HEK293 (cell line): Measurements from ENCODE around the gene P2RY11.

Experiments
- CTCF ChIA-PET: fragments of 350-600 bp; formaldehyde crosslinking; extraction: SDS; loops from one replicate; lab custom pipeline; 2021; ENCODE audit warnings: antibody characterized with exemption; lab: Yijun Ruan, JAX
- POLR2A ChIA-PET: fragments of 300-600 bp; formaldehyde crosslinking; extraction: SDS; loops from one replicate; lab custom pipeline; 2020; ENCODE audit warnings: antibody characterized with exemption, inconsistent platforms; lab: Yijun Ruan, JAX
- H3K27ac ChIP-seq: fragments of 200-500 bp; sonication (Bioruptor generic); 2 replicates; pipeline ENCODE4 v1.5.1; 2014; ENCODE audit warnings: low read depth, low read length, control low read depth, inconsistent platforms; ENCODE audit errors: extremely low read depth
- H3K36me3 ChIP-seq, 2 experiments: fragments of 200-500 bp in 1 of 2; sonication (Bioruptor generic) in 1 of 2; 1 replicate in 1 of 2; 2 replicates in 1 of 2; pipeline ENCODE4 v1.5.1; 2014 to 2017; ENCODE audit warnings: inconsistent platforms in 2 of 2, low read length in 2 of 2; ENCODE audit not compliant: control insufficient read depth in 2 of 2, insufficient read depth in 1 of 2
- H3K4me1 ChIP-seq: fragments of 200-500 bp; sonication (Bioruptor generic); 2 replicates; pipeline ENCODE4 v1.5.1; 2014; ENCODE audit warnings: mild to moderate bottlenecking, low read length, inconsistent platforms; ENCODE audit not compliant: control insufficient read depth, insufficient read depth
- H3K4me3 ChIP-seq: 2 replicates; pipeline ENCODE4 v1.5.1; 2011; ENCODE audit warnings: low read depth, mild to moderate bottlenecking, control low read depth, low read length, moderate library complexity
- H3K9me3 ChIP-seq: fragments of 200-500 bp; sonication (Bioruptor generic); 2 replicates; pipeline ENCODE4 v1.5.1; 2014; ENCODE audit warnings: low read depth, low read length, inconsistent platforms; ENCODE audit not compliant: control insufficient read depth, insufficient read depth
- FEZF1 ChIP-seq: fragments of 450-650 bp; formaldehyde crosslinking; IDR thresholded peaks from 2 replicates; pipeline ENCODE4 v1.5.1; 2016; ENCODE audit warnings: missing biosample characterization, missing genetic modification characterization
- HOXD13 ChIP-seq: sonication (generic); formaldehyde crosslinking; IDR thresholded peaks from 2 replicates; pipeline ENCODE4 v1.8.0; 2022; ENCODE audit warnings: missing genetic modification reagents, borderline replicate concordance
- MZF1 ChIP-seq: fragments of 450-650 bp; formaldehyde crosslinking; IDR thresholded peaks from 2 replicates; pipeline ENCODE4 v1.5.1; 2017; ENCODE audit warnings: missing biosample characterization, missing genetic modification characterization, borderline replicate concordance
- ZNF112 ChIP-seq: fragments of 450-650 bp; formaldehyde crosslinking; IDR thresholded peaks from 2 replicates; pipeline ENCODE4 v1.5.0; 2017; ENCODE audit warnings: missing biosample characterization, missing genetic modification characterization
- ZNF266 ChIP-seq: fragments of 450-650 bp; formaldehyde crosslinking; IDR thresholded peaks from 2 replicates; pipeline ENCODE4 v1.5.1; 2016; ENCODE audit warnings: missing biosample characterization, missing genetic modification characterization, low read depth
- ZNF302 ChIP-seq: fragments of 450-650 bp; formaldehyde crosslinking; IDR thresholded peaks from 2 replicates; pipeline ENCODE4 v1.5.1; 2016; ENCODE audit warnings: missing biosample characterization, missing genetic modification characterization, low read depth
- ZNF514 ChIP-seq: fragments of 450-650 bp; formaldehyde crosslinking; IDR thresholded peaks from 2 replicates; pipeline ENCODE4 v1.5.1; 2016; ENCODE audit warnings: missing biosample characterization, missing genetic modification characterization
- ZNF585B ChIP-seq: fragments of 450-650 bp; formaldehyde crosslinking; IDR thresholded peaks from 2 replicates; pipeline ENCODE4 v1.5.1; 2016; ENCODE audit warnings: missing biosample characterization, missing genetic modification characterization
- ZNF596 ChIP-seq: fragments of 450-650 bp; IDR thresholded peaks from 2 replicates; pipeline ENCODE4 v1.5.0; 2018; ENCODE audit warnings: missing biosample characterization, mild to moderate bottlenecking, missing genetic modification characterization, moderate library complexity
- ZNF785 ChIP-seq: fragments of 450-650 bp; formaldehyde crosslinking; IDR thresholded peaks from 2 replicates; pipeline ENCODE4 v1.5.1; 2016; ENCODE audit warnings: missing biosample characterization, missing genetic modification characterization
- ZNF830 ChIP-seq: fragments of 450-650 bp; IDR thresholded peaks from 2 replicates; pipeline ENCODE4 v1.5.0; 2018; ENCODE audit warnings: missing biosample characterization, missing genetic modification characterization, low read depth, mild to moderate bottlenecking, moderate library complexity
- TF ChIP-seq, protein P1 (sequence below): fragments of 450-650 bp; formaldehyde crosslinking; IDR thresholded peaks from 2 replicates; pipeline ENCODE4 v1.5.1; 2016; ENCODE audit warnings: missing biosample characterization, missing genetic modification characterization
- TF ChIP-seq, protein P2 (sequence below): fragments of 450-650 bp; formaldehyde crosslinking; IDR thresholded peaks from 2 replicates; pipeline ENCODE4 v1.5.1; 2016; ENCODE audit warnings: missing biosample characterization, missing genetic modification characterization
- TF ChIP-seq, protein P3 (sequence below): fragments of 450-650 bp; formaldehyde crosslinking; IDR thresholded peaks from 2 replicates; pipeline ENCODE4; 2016; ENCODE audit warnings: missing biosample characterization, missing genetic modification characterization
- TF ChIP-seq, protein P4 (sequence below): fragments of 450-650 bp; formaldehyde crosslinking; IDR thresholded peaks from 2 replicates; pipeline ENCODE4 v1.5.1; 2016; ENCODE audit warnings: missing biosample characterization, missing genetic modification characterization
- TF ChIP-seq, protein P5 (sequence below): fragments of 450-650 bp; formaldehyde crosslinking; IDR thresholded peaks from 2 replicates; pipeline ENCODE4 v1.5.1; 2016; ENCODE audit warnings: missing biosample characterization, missing genetic modification characterization, low read depth
- TF ChIP-seq, protein P6 (sequence below): fragments of 450-650 bp; formaldehyde crosslinking; IDR thresholded peaks from 2 replicates; pipeline ENCODE4 v1.5.1; 2016; ENCODE audit warnings: missing biosample characterization, missing genetic modification characterization
- TF ChIP-seq, protein P7 (sequence below): fragments of 450-650 bp; formaldehyde crosslinking; IDR thresholded peaks from 2 replicates; pipeline ENCODE4 v1.5.1; 2016; ENCODE audit warnings: missing biosample characterization, missing genetic modification characterization
- TF ChIP-seq, protein P8 (sequence below): fragments of 450-650 bp; formaldehyde crosslinking; IDR thresholded peaks from 2 replicates; pipeline ENCODE4 v1.5.1; 2016; ENCODE audit warnings: missing biosample characterization, missing genetic modification characterization

P2RY11 gene

DNA sequence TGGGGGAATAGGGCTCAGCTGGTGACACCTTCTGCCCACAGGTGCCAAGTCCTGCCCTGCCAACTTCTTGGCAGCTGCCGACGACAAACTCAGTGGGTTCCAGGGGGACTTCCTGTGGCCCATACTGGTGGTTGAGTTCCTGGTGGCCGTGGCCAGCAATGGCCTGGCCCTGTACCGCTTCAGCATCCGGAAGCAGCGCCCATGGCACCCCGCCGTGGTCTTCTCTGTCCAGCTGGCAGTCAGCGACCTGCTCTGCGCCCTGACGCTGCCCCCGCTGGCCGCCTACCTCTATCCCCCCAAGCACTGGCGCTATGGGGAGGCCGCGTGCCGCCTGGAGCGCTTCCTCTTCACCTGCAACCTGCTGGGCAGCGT, 2.1 kb downstream of the P2RY11 start (continued):
- TF ChIP-seq HOXD13 (CRISPR knock-in tag) (no peak), ZNF514 (tag by site-specific recombination) (no peak), MZF1 (no peak), ZNF830 (no peak), FEZF1 (no peak), ZNF785 (no peak), ZNF596 (tag by site-specific recombination) (no peak), ZNF112 (tag by site-specific recombination) (no peak), ZNF302 (no peak)
- TF ChIP-seq, protein P1, sequence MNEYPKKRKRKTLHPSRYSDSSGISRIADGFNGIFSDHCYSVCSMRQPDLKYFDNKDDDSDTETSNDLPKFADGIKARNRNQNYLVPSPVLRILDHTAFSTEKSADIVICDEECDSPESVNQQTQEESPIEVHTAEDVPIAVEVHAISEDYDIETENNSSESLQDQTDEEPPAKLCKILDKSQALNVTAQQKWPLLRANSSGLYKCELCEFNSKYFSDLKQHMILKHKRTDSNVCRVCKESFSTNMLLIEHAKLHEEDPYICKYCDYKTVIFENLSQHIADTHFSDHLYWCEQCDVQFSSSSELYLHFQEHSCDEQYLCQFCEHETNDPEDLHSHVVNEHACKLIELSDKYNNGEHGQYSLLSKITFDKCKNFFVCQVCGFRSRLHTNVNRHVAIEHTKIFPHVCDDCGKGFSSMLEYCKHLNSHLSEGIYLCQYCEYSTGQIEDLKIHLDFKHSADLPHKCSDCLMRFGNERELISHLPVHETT, result no peak
- TF ChIP-seq, protein P2, sequence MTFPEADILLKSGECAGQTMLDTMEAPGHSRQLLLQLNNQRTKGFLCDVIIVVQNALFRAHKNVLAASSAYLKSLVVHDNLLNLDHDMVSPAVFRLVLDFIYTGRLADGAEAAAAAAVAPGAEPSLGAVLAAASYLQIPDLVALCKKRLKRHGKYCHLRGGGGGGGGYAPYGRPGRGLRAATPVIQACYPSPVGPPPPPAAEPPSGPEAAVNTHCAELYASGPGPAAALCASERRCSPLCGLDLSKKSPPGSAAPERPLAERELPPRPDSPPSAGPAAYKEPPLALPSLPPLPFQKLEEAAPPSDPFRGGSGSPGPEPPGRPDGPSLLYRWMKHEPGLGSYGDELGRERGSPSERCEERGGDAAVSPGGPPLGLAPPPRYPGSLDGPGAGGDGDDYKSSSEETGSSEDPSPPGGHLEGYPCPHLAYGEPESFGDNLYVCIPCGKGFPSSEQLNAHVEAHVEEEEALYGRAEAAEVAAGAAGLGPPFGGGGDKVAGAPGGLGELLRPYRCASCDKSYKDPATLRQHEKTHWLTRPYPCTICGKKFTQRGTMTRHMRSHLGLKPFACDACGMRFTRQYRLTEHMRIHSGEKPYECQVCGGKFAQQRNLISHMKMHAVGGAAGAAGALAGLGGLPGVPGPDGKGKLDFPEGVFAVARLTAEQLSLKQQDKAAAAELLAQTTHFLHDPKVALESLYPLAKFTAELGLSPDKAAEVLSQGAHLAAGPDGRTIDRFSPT, result no peak
- TF ChIP-seq, protein P3, sequence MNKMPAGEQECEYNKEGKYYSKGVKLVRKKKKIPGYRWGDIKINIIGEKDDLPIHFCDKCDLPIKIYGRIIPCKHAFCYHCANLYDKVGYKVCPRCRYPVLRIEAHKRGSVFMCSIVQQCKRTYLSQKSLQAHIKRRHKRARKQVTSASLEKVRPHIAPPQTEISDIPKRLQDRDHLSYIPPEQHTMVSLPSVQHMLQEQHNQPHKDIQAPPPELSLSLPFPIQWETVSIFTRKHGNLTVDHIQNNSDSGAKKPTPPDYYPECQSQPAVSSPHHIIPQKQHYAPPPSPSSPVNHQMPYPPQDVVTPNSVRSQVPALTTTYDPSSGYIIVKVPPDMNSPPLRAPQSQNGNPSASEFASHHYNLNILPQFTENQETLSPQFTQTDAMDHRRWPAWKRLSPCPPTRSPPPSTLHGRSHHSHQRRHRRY (tag by site-specific recombination), result no peak
- TF ChIP-seq, protein P4, sequence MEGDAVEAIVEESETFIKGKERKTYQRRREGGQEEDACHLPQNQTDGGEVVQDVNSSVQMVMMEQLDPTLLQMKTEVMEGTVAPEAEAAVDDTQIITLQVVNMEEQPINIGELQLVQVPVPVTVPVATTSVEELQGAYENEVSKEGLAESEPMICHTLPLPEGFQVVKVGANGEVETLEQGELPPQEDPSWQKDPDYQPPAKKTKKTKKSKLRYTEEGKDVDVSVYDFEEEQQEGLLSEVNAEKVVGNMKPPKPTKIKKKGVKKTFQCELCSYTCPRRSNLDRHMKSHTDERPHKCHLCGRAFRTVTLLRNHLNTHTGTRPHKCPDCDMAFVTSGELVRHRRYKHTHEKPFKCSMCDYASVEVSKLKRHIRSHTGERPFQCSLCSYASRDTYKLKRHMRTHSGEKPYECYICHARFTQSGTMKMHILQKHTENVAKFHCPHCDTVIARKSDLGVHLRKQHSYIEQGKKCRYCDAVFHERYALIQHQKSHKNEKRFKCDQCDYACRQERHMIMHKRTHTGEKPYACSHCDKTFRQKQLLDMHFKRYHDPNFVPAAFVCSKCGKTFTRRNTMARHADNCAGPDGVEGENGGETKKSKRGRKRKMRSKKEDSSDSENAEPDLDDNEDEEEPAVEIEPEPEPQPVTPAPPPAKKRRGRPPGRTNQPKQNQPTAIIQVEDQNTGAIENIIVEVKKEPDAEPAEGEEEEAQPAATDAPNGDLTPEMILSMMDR (tag by site-specific recombination), result no peak

DNA sequence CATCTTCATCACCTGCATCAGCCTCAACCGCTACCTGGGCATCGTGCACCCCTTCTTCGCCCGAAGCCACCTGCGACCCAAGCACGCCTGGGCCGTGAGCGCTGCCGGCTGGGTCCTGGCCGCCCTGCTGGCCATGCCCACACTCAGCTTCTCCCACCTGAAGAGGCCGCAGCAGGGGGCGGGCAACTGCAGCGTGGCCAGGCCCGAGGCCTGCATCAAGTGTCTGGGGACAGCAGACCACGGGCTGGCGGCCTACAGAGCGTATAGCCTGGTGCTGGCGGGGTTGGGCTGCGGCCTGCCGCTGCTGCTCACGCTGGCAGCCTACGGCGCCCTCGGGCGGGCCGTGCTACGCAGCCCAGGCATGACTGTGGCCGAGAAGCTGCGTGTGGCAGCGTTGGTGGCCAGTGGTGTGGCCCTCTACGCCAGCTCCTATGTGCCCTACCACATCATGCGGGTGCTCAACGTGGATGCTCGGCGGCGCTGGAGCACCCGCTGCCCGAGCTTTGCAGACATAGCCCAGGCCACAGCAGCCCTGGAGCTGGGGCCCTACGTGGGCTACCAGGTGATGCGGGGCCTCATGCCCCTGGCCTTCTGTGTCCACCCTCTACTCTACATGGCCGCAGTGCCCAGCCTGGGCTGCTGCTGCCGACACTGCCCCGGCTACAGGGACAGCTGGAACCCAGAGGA, 2.6 kb downstream of the P2RY11 start:
- H3K36me3 ChIP-seq, result peaks cover 14 to 88% of the 10 kb centered on the region in 2 experiments
- CTCF ChIA-PET, result interaction anchor here (1.0 to 2.0 kb wide), 5 partner anchors 11 to 183 kb away, joined by 3 to 27 read pairs (median 4); no protein-coding TSS in a partner anchor
- H3K4me1 ChIP-seq, result no peaks in the 10 kb centered on the region
- no peaks in the 10 kb centered on the region for H3K9me3 ChIP-seq
- no peak overlapping the region for H3K4me3 ChIP-seq
- POLR2A ChIA-PET, result interaction anchor here (0.6 to 3.7 kb wide), 5 partner anchors 8 to 48 kb away, joined by 4 to 25 read pairs (median 5); partner anchors contain the start of genes ANGPTL6 and PPAN
- H3K27ac ChIP-seq, result no peak overlapping the region
- TF ChIP-seq, protein P5, sequence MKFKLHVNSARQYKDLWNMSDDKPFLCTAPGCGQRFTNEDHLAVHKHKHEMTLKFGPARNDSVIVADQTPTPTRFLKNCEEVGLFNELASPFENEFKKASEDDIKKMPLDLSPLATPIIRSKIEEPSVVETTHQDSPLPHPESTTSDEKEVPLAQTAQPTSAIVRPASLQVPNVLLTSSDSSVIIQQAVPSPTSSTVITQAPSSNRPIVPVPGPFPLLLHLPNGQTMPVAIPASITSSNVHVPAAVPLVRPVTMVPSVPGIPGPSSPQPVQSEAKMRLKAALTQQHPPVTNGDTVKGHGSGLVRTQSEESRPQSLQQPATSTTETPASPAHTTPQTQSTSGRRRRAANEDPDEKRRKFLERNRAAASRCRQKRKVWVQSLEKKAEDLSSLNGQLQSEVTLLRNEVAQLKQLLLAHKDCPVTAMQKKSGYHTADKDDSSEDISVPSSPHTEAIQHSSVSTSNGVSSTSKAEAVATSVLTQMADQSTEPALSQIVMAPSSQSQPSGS (tag by site-specific recombination), result no peak
- TF ChIP-seq ZNF266 (tag by site-specific recombination) (no peak), ZNF830 (no peak), ZNF585B (no peak)
- TF ChIP-seq, protein P6, sequence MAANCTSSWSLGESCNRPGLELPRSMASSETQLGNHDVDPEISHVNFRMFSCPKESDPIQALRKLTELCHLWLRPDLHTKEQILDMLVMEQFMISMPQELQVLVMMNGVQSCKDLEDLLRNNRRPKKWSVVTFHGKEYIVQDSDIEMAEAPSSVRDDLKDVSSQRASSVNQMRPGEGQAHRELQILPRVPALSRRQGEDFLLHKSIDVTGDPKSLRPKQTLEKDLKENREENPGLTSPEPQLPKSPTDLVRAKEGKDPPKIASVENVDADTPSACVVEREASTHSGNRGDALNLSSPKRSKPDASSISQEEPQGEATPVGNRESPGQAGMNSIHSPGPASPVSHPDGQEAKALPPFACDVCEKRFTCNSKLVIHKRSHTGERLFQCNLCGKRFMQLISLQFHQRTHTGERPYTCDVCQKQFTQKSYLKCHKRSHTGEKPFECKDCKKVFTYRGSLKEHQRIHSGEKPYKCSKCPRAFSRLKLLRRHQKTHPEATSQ (tag by site-specific recombination), result no peak
- TF ChIP-seq, protein P7, sequence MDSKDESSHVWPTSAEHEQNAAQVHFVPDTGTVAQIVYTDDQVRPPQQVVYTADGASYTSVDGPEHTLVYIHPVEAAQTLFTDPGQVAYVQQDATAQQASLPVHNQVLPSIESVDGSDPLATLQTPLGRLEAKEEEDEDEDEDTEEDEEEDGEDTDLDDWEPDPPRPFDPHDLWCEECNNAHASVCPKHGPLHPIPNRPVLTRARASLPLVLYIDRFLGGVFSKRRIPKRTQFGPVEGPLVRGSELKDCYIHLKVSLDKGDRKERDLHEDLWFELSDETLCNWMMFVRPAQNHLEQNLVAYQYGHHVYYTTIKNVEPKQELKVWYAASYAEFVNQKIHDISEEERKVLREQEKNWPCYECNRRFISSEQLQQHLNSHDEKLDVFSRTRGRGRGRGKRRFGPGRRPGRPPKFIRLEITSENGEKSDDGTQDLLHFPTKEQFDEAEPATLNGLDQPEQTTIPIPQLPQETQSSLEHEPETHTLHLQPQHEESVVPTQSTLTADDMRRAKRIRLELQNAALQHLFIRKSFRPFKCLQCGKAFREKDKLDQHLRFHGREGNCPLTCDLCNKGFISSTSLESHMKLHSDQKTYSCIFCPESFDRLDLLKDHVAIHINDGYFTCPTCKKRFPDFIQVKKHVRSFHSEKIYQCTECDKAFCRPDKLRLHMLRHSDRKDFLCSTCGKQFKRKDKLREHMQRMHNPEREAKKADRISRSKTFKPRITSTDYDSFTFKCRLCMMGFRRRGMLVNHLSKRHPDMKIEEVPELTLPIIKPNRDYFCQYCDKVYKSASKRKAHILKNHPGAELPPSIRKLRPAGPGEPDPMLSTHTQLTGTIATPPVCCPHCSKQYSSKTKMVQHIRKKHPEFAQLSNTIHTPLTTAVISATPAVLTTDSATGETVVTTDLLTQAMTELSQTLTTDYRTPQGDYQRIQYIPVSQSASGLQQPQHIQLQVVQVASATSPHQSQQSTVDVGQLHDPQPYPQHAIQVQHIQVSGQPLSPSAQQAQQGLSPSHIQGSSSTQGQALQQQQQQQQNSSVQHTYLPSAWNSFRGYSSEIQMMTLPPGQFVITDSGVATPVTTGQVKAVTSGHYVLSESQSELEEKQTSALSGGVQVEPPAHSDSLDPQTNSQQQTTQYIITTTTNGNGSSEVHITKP (tag by site-specific recombination), result no peak
- TF ChIP-seq, protein P8, sequence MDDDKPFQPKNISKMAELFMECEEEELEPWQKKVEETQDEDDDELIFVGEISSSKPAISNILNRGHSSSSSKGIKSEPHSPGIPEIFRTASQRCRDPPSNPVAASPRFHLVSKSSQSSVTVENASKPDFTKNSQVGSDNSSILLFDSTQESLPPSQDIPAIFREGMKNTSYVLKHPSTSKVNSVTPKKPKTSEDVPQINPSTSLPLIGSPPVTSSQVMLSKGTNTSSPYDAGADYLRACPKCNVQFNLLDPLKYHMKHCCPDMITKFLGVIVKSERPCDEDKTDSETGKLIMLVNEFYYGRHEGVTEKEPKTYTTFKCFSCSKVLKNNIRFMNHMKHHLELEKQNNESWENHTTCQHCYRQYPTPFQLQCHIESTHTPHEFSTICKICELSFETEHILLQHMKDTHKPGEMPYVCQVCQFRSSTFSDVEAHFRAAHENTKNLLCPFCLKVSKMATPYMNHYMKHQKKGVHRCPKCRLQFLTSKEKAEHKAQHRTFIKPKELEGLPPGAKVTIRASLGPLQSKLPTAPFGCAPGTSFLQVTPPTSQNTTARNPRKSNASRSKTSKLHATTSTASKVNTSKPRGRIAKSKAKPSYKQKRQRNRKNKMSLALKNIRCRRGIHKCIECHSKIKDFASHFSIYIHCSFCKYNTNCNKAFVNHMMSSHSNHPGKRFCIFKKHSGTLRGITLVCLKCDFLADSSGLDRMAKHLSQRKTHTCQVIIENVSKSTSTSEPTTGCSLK (tag by site-specific recombination), result no peak
